GM20000 (cell line): ENCODE data around the gene SLC16A6.
"Not testable (repeated sequence)": the region's sequence is repeated elsewhere in the genome, so short reads cannot be mapped to it uniquely, and the experiment has no call there.

ENCODE experiments used
- DNase-seq: peaks from one replicate; pipeline ENCODE4 v3.0.0; 2012; ENCODE audit warnings: low spot score
- CTCF ChIP-seq: IDR thresholded peaks from 2 replicates; pipeline ENCODE4 v1.5.1; 2012; ENCODE audit warnings: mild to moderate bottlenecking, control low read depth; ENCODE audit errors: extremely low read depth, missing control alignments

SLC16A6 gene

GRCh38 chr17:68290955-68291835, at the start of gene SLC16A6, which contains the start of gene ARSG:
TSS of gene SLC16A6 (minus strand) at chr17:68291127. CDS start at chr17:68278320, 12,807 bp downstream.
TSS of gene ARSG (plus strand) at chr17:68291495. CDS start at chr17:68307494, 15,999 bp downstream.
- DNase-seq: peak; percentile 94
- TF ChIP-seq CTCF: no peak

- DNase-seq: no peak
Measured at GRCh38 chr17:68334393-68334792, 43.5 kb upstream of the SLC16A6 start.

GRCh38 chr17:68331932-68332331, 41.0 kb upstream of the SLC16A6 start:
- not testable (repeated sequence) for DNase-seq

More at GRCh38 chr17:68334393-68334792, 43.5 kb upstream of the SLC16A6 start:
- TF ChIP-seq CTCF: no peak

GRCh38 chr17:68329331-68329730, 38.4 kb upstream of the SLC16A6 start:
- TF ChIP-seq CTCF: no peak

GRCh38 chr17:68328676-68329075, 37.7 kb upstream of the SLC16A6 start:
- DNase-seq: no peak
- no peak for TF ChIP-seq CTCF

More at GRCh38 chr17:68329331-68329730, 38.4 kb upstream of the SLC16A6 start:
- DNase-seq: no peak

GRCh38 chr17:68327823-68328557, 37.1 kb upstream of the SLC16A6 start:
- no peak for DNase-seq
- TF ChIP-seq CTCF: no peak

- no peak for DNase-seq
Measured at GRCh38 chr17:68326681-68327080, 35.8 kb upstream of the SLC16A6 start.

More at GRCh38 chr17:68326681-68327080, 35.8 kb upstream of the SLC16A6 start:
- no peak for TF ChIP-seq CTCF
